Heart left ventricle (tissue), 13 donors: Measurements from ENCODE around the gene BTBD2.

Experiments used
- CTCF ChIP-seq, 12 donors: fragments of 200-600 bp; sonication (generic) in 4 of 12; IDR thresholded peaks; one replicate each; pipeline versions ENCODE4 v1.5.0 to v1.8.0; 2018 to 2022; ENCODE audit warnings: antibody characterized with exemption in 12 of 12, mild to moderate bottlenecking in 5 of 12
- POLR2A ChIP-seq, 2 donors: fragments of 450-650 bp; IDR thresholded peaks; one replicate each; pipeline ENCODE4 v1.6.1; 2017; ENCODE audit warnings: antibody characterized with exemption in 2 of 2, mild to moderate bottlenecking in 2 of 2, moderate library complexity in 2 of 2
- donor health status: ischemic (EF 13 %, LVEDD 7.1; RV severe dilation, severe dysfunction).
- donor health status: DM: no; HTN: yes; CAD: no.
- donor health status: DM: no; HTN: no; CAD: no.
- donor health status: ischemic (EF 25% LVEDD 6.9; RV normal size, moderate dysfunction).
- donor health status: ischemic (EF 25% LVEDD 5.7; RV mildly dilated, moderate dysfunction).
- donor health status: ischemic (EF 35%, LVEDD 5.7; RV mildly dilated, moderate dysfunction).
- donor health status: nonischemic (EF 11% LVEDD 7.7; RV severe dilation, severe dysfunction).
- donor health status: DM: yes; HTN: yes; CAD: no.
- donor health status: PGD.
- donor health status: ischemic (EF 29% LVEDD 5.4; RV normal size, mild dysfunction).
- donor health status: nonischemic (EF 23%, LVEDD 6.1; RV moderate dilation, normal function).

- TF ChIP-seq CTCF (IDR thresholded peaks at IDR 0.05) (no peak), POLR2A (IDR thresholded peaks at IDR 0.05) (no peak)
These were observed 29.0 kb downstream of the BTBD2 start for GRCh38 chr19:1986357-1987162.
